ENCODE data around the gene DPYD.

DPYD gene

DNA sequence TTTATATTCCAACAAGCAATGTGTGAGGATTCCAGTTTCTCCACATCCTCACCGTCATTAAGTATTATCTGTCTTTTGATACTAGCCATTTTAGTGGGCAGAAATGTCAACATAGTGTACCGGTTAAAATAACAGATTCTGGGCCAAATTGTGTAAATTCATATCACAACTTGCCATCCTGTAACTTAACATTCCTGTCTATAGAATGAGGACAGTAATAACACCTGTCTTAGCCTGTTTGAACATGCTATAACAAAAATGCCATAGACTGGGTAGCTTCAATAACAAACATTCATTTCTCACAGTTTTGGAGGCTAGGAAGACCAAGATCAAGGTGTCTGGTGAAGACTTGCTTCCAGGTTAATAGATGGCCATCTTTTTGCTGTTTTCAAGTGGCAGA lies 708.2 kb downstream of the DPYD start:
- no peak for TF ChIP-seq EZH2 (IDR thresholded peaks at IDR 0.05; ENCODE audit: borderline replicate concordance, low read length)
- TF ChIP-seq, protein P1, sequence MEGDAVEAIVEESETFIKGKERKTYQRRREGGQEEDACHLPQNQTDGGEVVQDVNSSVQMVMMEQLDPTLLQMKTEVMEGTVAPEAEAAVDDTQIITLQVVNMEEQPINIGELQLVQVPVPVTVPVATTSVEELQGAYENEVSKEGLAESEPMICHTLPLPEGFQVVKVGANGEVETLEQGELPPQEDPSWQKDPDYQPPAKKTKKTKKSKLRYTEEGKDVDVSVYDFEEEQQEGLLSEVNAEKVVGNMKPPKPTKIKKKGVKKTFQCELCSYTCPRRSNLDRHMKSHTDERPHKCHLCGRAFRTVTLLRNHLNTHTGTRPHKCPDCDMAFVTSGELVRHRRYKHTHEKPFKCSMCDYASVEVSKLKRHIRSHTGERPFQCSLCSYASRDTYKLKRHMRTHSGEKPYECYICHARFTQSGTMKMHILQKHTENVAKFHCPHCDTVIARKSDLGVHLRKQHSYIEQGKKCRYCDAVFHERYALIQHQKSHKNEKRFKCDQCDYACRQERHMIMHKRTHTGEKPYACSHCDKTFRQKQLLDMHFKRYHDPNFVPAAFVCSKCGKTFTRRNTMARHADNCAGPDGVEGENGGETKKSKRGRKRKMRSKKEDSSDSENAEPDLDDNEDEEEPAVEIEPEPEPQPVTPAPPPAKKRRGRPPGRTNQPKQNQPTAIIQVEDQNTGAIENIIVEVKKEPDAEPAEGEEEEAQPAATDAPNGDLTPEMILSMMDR (IDR thresholded peaks at IDR 0.05; ENCODE audit: low read length) = no peak
- H3K9ac ChIP-seq (ENCODE audit: low read length) = no peak overlapping the region

DNA sequence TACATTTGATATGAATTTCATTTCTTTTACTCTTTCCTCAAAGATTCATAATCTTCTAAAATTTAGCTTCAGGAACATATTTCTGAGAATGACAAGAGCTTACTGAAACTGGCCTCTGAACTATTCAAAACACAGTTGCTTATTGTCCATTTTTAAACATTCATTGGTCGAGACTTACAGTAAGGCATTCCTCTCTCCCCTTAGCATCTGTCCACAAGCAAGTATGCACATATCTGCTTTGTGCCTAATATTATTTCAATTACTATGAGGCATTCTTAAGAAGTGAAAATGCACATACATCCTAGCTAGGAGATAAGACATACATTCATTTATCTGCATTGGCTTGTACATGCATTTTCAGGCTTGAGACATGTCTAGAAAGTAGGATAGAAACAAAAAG lies 710.5 kb downstream of the DPYD start:
- Histone ChIP-seq H3K4me3 (ENCODE audit: low read depth, low read length, poor library complexity, severe bottlenecking) (no peak overlapping the region), H3K9ac (ENCODE audit: low read length) (no peak overlapping the region), H3K9me2 (ENCODE audit: low read depth, low read length) (no peaks in the 10 kb centered on the region), H2AFZ (ENCODE audit: low read length) (no peak overlapping the region), H3K79me2 (ENCODE audit: insufficient read depth, low read length) (no peaks in the 10 kb centered on the region), H3K4me1 (ENCODE audit: insufficient read depth, low read length, severe bottlenecking) (no peaks in the 10 kb centered on the region), H3K9me3 (ENCODE audit: low read length) (no peaks in the 10 kb centered on the region), H4K20me1 (ENCODE audit: insufficient read depth, low read length) (no peaks in the 10 kb centered on the region), H3K4me2 (ENCODE audit: low read length) (no peak overlapping the region), H3F3A (ENCODE audit: insufficient read depth, low read length) (no peaks in the 10 kb centered on the region), H3K27me3 (ENCODE audit: insufficient read depth, low read length) (no peaks in the 10 kb centered on the region), H3K27ac (ENCODE audit: low read depth, low read length, poor library complexity, severe bottlenecking) (no peak overlapping the region), H3K36me3 (ENCODE audit: insufficient read depth, low read length) (no peaks in the 10 kb centered on the region)
- no peak for TF ChIP-seq EZH2 (IDR thresholded peaks at IDR 0.05; ENCODE audit: borderline replicate concordance, low read length)
- TF ChIP-seq, protein P1 (IDR thresholded peaks at IDR 0.05; ENCODE audit: low read length) = no peak

More for the DNA sequence above, 708.2 kb downstream of the DPYD start:
- Histone ChIP-seq H3K4me3 (ENCODE audit: low read depth, low read length, poor library complexity, severe bottlenecking) (no peak overlapping the region), H3K4me2 (ENCODE audit: low read length) (no peak overlapping the region), H3K9me3 (ENCODE audit: low read length) (no peaks in the 10 kb centered on the region), H4K20me1 (ENCODE audit: insufficient read depth, low read length) (no peaks in the 10 kb centered on the region), H3K27ac (ENCODE audit: low read depth, low read length, poor library complexity, severe bottlenecking) (no peak overlapping the region), H3F3A (ENCODE audit: insufficient read depth, low read length) (no peaks in the 10 kb centered on the region), H3K36me3 (ENCODE audit: insufficient read depth, low read length) (no peaks in the 10 kb centered on the region), H3K27me3 (ENCODE audit: insufficient read depth, low read length) (no peaks in the 10 kb centered on the region), H2AFZ (ENCODE audit: low read length) (no peak overlapping the region), H3K4me1 (ENCODE audit: insufficient read depth, low read length, severe bottlenecking) (no peaks in the 10 kb centered on the region), H3K9me2 (ENCODE audit: low read depth, low read length) (no peaks in the 10 kb centered on the region), H3K79me2 (ENCODE audit: insufficient read depth, low read length) (no peaks in the 10 kb centered on the region)

DNA sequence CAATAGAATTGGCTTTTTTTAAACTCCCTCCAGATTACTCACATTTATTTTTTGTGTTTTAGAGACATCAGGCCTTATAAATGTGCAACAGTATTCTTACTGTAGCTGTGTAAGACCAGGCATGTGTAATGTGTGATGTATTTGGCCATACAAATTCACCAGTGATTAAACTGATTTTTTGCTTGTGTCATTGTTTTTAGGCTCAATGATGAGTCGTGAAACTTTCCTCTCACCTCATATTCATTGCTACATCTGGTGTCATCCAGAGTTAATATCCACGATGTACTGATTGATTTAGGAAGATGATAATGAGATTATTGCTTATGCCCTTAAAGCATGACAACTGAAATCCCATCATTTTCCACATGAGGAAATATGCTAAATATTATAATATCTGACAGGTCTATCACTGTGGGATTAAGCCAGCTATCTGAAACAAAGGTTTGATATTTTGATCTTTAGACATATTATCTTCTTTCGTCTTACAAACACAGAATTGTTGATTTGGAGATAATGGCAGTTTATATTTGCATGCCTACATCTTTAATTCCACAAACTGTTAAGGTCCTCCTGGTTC lies 711.4 kb downstream of the DPYD start:
- no peak for TF ChIP-seq EZH2 (IDR thresholded peaks at IDR 0.05; ENCODE audit: borderline replicate concordance, low read length)
- TF ChIP-seq, protein P1 (IDR thresholded peaks at IDR 0.05; ENCODE audit: low read length) = no peak
- Histone ChIP-seq H3K79me2 (ENCODE audit: insufficient read depth, low read length) (no peaks in the 10 kb centered on the region), H3F3A (ENCODE audit: insufficient read depth, low read length) (no peaks in the 10 kb centered on the region), H3K4me2 (ENCODE audit: low read length) (no peak overlapping the region), H3K9me3 (ENCODE audit: low read length) (no peaks in the 10 kb centered on the region), H3K27me3 (ENCODE audit: insufficient read depth, low read length) (no peaks in the 10 kb centered on the region), H3K4me3 (ENCODE audit: low read depth, low read length, poor library complexity, severe bottlenecking) (no peak overlapping the region), H3K9me2 (ENCODE audit: low read depth, low read length) (no peaks in the 10 kb centered on the region), H3K4me1 (ENCODE audit: insufficient read depth, low read length, severe bottlenecking) (no peaks in the 10 kb centered on the region), H3K9ac (ENCODE audit: low read length) (no peak overlapping the region), H2AFZ (ENCODE audit: low read length) (no peak overlapping the region), H3K36me3 (ENCODE audit: insufficient read depth, low read length) (no peaks in the 10 kb centered on the region), H3K27ac (ENCODE audit: low read depth, low read length, poor library complexity, severe bottlenecking) (no peak overlapping the region), H4K20me1 (ENCODE audit: insufficient read depth, low read length) (no peaks in the 10 kb centered on the region)

Data from OCI-LY1 (cell line).